ENCODE results near the gene PREP.

Gene PREP

GRCh38 chr6:105400501-105400900 is 2.4 kb downstream of the PREP start:
- no peak overlapping the region for H3K4me3 ChIP-seq (ENCODE audit: control insufficient read depth, low read depth, low read length)
- TF ChIP-seq CTCF (IDR thresholded peaks at IDR 0.05; ENCODE audit: control insufficient read depth, insufficient read depth, low read depth, low read length, missing control alignments): no peak
- DNase-seq (ENCODE audit: low read depth): no peak

- H3K4me3 ChIP-seq (ENCODE audit: control insufficient read depth, low read depth, low read length): no peak overlapping the region
- TF ChIP-seq CTCF (IDR thresholded peaks at IDR 0.05; ENCODE audit: control insufficient read depth, insufficient read depth, low read depth, low read length, missing control alignments): no peak
Measured at GRCh38 chr6:105398859-105399258, 4.0 kb downstream of the PREP start.

GRCh38 chr6:105397987-105398386 is 4.9 kb downstream of the PREP start:
- H3K4me3 ChIP-seq (ENCODE audit: control insufficient read depth, low read depth, low read length): no peak overlapping the region
- no peak for TF ChIP-seq CTCF (IDR thresholded peaks at IDR 0.05; ENCODE audit: control insufficient read depth, insufficient read depth, low read depth, low read length, missing control alignments)
- no peak for DNase-seq (ENCODE audit: low read depth)

More at GRCh38 chr6:105398859-105399258, 4.0 kb downstream of the PREP start:
- no peak for DNase-seq (ENCODE audit: low read depth)

GRCh38 chr6:105391705-105392104 is 11.2 kb downstream of the PREP start:
- H3K4me3 ChIP-seq (ENCODE audit: control insufficient read depth, low read depth, low read length): no peak overlapping the region
- DNase-seq (ENCODE audit: low read depth): no peak
- no peak for TF ChIP-seq CTCF (IDR thresholded peaks at IDR 0.05; ENCODE audit: control insufficient read depth, insufficient read depth, low read depth, low read length, missing control alignments)

- no peak for TF ChIP-seq CTCF (IDR thresholded peaks at IDR 0.05; ENCODE audit: control insufficient read depth, insufficient read depth, low read depth, low read length, missing control alignments)
- no peak overlapping the region for H3K4me3 ChIP-seq (ENCODE audit: control insufficient read depth, low read depth, low read length)
- no peak for DNase-seq (ENCODE audit: low read depth)
Measured at GRCh38 chr6:105389543-105389942, 13.3 kb downstream of the PREP start.

- H3K4me3 ChIP-seq (ENCODE audit: control insufficient read depth, low read depth, low read length): no peak overlapping the region
- DNase-seq (ENCODE audit: low read depth): no peak
- no peak for TF ChIP-seq CTCF (IDR thresholded peaks at IDR 0.05; ENCODE audit: control insufficient read depth, insufficient read depth, low read depth, low read length, missing control alignments)
Measured at GRCh38 chr6:105388392-105388791, 14.5 kb downstream of the PREP start.

GRCh38 chr6:105384004-105384403 is 18.9 kb downstream of the PREP start:
- H3K4me3 ChIP-seq (ENCODE audit: control insufficient read depth, low read depth, low read length): no peak overlapping the region
- no peak for DNase-seq (ENCODE audit: low read depth)
- no peak for TF ChIP-seq CTCF (IDR thresholded peaks at IDR 0.05; ENCODE audit: control insufficient read depth, insufficient read depth, low read depth, low read length, missing control alignments)
